Measurements from ENCODE around the gene NPIPA7.
"Not testable (repeated sequence)": the region's sequence is repeated elsewhere in the genome, so short reads cannot be mapped to it uniquely, and the experiment has no call there.

Gene NPIPA7

DNA sequence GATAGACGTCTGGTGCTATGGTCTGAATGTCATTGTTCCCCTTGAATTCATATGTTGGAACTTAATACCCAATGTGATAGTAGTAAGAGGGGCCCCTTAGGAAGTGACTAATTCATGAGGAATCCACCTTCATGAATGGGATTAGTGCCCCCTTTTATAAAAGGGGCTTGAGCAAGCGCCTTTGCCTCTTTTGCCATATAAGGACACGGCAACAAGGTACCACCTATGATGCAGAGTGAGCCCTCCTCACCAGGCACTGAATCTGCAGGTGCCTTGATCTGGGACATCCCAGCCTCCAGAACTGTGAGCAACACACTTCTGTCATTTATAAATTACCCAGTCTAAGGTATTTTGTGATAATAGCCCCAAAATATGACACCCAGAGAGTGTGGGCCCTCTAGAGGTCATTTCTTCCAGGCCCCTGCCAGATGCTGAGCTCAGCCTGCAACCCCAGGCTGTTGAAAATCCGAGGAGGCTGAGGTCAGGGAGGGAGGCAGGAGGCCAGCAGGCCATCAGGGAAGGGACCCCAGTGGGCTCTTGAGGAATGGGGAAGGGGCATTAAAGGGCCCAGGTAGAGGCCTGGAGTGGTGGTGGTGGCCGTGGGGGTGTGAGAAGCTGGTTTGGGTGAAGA is 39.1 kb downstream of the NPIPA7 start:
- not testable (repeated sequence) for DNase-seq

DNA sequence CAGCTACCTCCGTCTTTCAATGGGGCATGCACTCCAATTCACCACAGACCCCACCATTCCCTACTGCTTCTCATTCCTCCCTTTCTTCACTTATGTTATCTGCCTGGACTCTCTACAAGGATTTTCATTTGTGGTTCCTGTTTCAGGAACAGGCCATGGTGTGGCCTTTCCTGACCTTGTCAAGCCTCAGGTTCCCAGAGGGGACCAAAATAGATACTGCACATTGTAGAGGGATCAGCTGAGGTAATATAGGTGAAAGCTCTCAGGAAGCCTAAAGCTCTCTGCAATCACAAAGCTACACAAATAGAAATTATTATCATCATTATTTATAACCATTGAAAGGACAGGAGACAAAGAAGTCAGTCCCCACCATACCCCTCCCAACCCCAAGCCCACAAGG is 41.6 kb downstream of the NPIPA7 start:
- not testable (repeated sequence) for DNase-seq

DNA sequence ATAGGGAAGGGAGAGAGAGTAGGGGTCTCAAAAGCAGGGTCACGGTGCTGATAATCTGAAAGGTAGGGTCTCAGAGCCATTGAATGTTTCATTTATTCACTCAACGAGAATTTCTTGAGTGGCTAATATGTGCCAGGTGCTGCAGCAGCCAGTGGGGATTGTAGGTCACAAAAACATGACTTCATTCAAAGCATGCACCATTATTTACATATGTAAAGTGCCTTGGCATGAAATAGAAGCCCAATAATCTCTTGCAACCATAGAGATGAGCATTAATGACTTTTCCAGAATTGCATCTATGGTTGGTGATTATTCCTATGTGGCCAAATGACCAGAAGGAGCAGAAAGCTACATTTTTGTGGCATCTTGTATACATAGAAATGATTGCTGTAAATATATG is 46.2 kb downstream of the NPIPA7 start:
- DNase-seq, result not testable (repeated sequence)

DNA sequence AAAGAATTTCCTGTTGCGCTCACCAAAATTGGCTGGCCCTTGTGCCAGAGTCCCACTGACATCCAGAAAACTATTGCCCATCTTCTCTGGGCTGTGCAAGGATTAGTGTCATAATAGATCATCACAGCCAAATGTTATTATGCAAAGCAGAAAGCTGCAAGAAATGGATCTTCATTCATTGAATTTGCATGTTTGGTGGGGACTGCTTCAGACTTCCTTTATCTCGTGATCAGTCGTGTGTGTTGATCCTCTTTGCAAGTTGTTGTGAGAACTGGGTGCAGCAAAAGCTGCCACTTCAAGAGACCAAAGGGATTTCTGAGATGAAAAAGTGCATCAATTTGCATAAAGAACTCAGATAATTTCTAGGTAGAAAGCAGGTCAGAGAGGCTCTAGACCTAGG is 52.2 kb downstream of the NPIPA7 start:
- not testable (repeated sequence) for DNase-seq

DNA sequence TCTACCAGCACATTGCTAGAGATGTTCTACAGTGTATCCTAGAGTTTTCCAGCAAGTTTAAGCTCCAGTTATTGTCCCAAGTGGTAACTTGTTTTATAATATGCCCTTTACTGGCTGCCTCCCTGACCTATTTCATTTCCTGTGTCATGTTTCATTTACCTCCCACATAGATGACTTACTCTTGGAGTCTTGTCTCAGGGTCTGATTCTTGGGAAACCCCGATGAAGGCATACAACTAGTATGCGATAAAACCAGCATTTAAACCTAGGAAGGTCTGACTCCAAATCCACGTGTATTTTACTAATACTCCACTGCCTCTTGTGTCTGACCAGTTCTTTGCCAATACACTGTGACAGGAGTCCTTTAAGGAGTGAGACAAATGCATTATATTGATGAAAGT is 55.8 kb downstream of the NPIPA7 start:
- not testable (repeated sequence) for DNase-seq

DNA sequence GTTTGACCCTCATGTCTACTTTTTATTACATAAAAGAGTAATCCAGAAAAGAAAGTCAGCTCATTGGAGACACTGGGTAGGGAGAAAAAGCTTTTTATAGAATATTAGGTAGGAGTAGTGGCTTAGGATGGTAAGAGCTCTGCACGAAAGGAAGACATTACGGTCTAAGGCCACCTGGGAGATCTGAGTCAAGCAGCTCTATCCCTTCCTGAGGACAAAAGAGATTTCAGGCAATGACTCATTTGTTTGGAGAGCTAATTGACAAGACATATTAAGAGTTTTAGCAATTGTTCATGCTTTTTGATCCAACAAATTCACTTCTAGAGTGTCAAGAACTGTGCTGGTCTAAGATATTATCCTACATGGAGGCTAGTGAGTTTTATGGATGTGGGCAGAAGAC is 62.5 kb downstream of the NPIPA7 start:
- not testable (repeated sequence) for DNase-seq

Data from amygdala (tissue), 56 donors.